NB4 (cell line): ENCODE data around the gene FAM9C.

Source experiments
- DNase-seq: peaks from one replicate; pipeline ENCODE4 v3.0.0; 2010; ENCODE audit warnings: low read depth
- H3K4me3 ChIP-seq: one replicate; pipeline ENCODE4 v1.5.1; 2011; ENCODE audit warnings: mild to moderate bottlenecking, low read depth, low read length, moderate library complexity
- CTCF ChIP-seq: IDR thresholded peaks from one replicate; pipeline ENCODE4 v1.5.1; 2012; ENCODE audit warnings: low read depth, low read length
- MYC ChIP-seq: IDR thresholded peaks from 2 replicates; pipeline ENCODE4 v1.6.1; 2011; ENCODE audit warnings: low read depth, low read length
- POLR2A ChIP-seq: IDR thresholded peaks from 2 replicates; pipeline ENCODE4 v1.6.1; 2011; ENCODE audit warnings: mild to moderate bottlenecking; ENCODE audit not compliant: insufficient read length; ENCODE audit errors: extremely low read depth
- TF ChIP-seq, protein P1 (sequence below): IDR thresholded peaks from 2 replicates; pipeline ENCODE4 v1.6.1; 2011; ENCODE audit warnings: low read depth, low read length

The FAM9C gene

DNA sequence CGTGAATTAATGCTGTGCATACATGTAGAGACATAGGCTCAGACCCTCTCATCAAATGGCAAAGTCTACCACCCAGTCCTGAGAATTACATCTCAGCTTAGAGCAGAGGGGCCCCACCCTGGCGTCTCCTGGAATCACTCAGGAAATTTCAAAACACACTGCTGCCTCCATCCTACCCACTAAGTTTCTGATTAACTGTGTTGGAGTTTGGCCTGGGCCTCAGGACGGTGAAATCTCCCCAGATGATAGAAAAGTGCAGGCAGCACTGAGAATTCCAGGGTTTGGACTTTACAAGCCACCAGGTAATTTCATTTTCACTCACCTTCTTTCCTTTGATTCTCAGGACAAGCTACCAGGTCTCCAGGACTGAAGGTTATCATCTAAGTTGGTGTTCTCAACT lies 3.3 kb upstream of the FAM9C start:
- H3K4me3 ChIP-seq, result no peak overlapping the region
- TF ChIP-seq POLR2A, result no peak
- no peak for TF ChIP-seq MYC
- TF ChIP-seq, protein P1, sequence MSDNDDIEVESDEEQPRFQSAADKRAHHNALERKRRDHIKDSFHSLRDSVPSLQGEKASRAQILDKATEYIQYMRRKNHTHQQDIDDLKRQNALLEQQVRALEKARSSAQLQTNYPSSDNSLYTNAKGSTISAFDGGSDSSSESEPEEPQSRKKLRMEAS, result no peak
- no peak for TF ChIP-seq CTCF
- DNase-seq, result no peak

GRCh38 chrX:13046141-13046855 lies 1.9 kb upstream of the FAM9C start:
- TF ChIP-seq MYC, result no peak
- no peak for TF ChIP-seq CTCF
- no peak for TF ChIP-seq POLR2A
- TF ChIP-seq, protein P1, result no peak
- no peak overlapping the region for H3K4me3 ChIP-seq
- no peak for DNase-seq

GRCh38 chrX:13043938-13044337 lies 482 bp downstream of the FAM9C start:
- H3K4me3 ChIP-seq, result no peak overlapping the region
- TF ChIP-seq CTCF (no peak), MYC (no peak), POLR2A (no peak)
- TF ChIP-seq, protein P1, result no peak
- DNase-seq, result no peak

GRCh38 chrX:13043138-13043537 lies 1.3 kb downstream of the FAM9C start:
- H3K4me3 ChIP-seq, result no peak overlapping the region
- no peak for TF ChIP-seq MYC
- no peak for TF ChIP-seq CTCF
- TF ChIP-seq, protein P1, result no peak
- TF ChIP-seq POLR2A, result no peak
- DNase-seq, result no peak

DNA sequence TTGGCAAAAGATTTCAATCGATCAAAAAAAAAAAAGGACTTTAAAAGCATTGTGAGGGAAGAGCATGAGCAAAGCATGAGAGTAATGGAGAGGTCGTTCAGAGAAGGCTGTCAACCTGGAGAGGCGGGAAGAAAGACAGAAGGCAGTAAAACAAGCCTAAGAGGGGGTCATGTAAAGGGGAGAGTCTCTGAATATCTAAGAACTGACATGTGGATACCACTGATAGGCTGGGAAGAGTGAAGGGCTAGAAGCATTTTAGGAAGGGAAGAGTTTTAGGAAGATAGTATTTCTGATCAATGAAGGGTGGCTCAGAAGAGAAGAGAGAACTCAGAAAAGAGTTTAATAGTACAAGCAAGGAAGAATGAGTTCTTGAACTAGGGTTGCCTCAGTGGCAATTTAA lies 7.5 kb downstream of the FAM9C start:
- TF ChIP-seq, protein P1, result no peak
- TF ChIP-seq CTCF, result no peak
- TF ChIP-seq POLR2A, result no peak
- TF ChIP-seq MYC, result no peak
- DNase-seq, result no peak
- H3K4me3 ChIP-seq, result no peak overlapping the region

GRCh38 chrX:13033193-13033592 lies 11.2 kb downstream of the FAM9C start:
- DNase-seq, result no peak
- H3K4me3 ChIP-seq, result no peak overlapping the region
- no peak for TF ChIP-seq MYC
- TF ChIP-seq POLR2A, result no peak
- TF ChIP-seq, protein P1, result no peak
- TF ChIP-seq CTCF, result no peak
